Ishikawa (cell line): ENCODE data around the gene PLIN5.

Experiments used
- CREB1 ChIP-seq: IDR thresholded peaks from 2 replicates; pipeline ENCODE4 v1.6.1; 2012; ENCODE audit warnings: low read depth
- EP300 ChIP-seq: IDR thresholded peaks from 2 replicates; pipeline ENCODE4 v1.6.1; 2012; ENCODE audit warnings: borderline replicate concordance
- FOXM1 ChIP-seq: IDR thresholded peaks from 2 replicates; pipeline ENCODE4 v1.6.1; 2012; ENCODE audit warnings: low read depth, borderline replicate concordance
- NFIC ChIP-seq: IDR thresholded peaks from 2 replicates; pipeline ENCODE4 v1.6.1; 2012
- RAD21 ChIP-seq: IDR thresholded peaks from 2 replicates; pipeline ENCODE4 v1.6.1; 2012; ENCODE audit warnings: low read depth
- REST ChIP-seq: IDR thresholded peaks from 2 replicates; pipeline ENCODE4 v1.6.1; 2012; ENCODE audit warnings: low read depth, mild to moderate bottlenecking
- TAF1 ChIP-seq: IDR thresholded peaks from 2 replicates; pipeline ENCODE4 v1.6.1; 2012; ENCODE audit warnings: low read depth, mild to moderate bottlenecking
- YY1 ChIP-seq: IDR thresholded peaks from 2 replicates; pipeline ENCODE4 v1.6.1; 2012; ENCODE audit warnings: low read depth
- ZBTB7A ChIP-seq: IDR thresholded peaks from 2 replicates; pipeline ENCODE4 v1.6.1; 2012; ENCODE audit warnings: low read depth
- TF ChIP-seq, protein P1 (sequence below): IDR thresholded peaks from 2 replicates; pipeline ENCODE4 v1.6.1; 2012

GRCh38 chr19:4542896-4543841, 8.1 kb upstream of the PLIN5 start:
- no peak for TF ChIP-seq EP300
- no peak for TF ChIP-seq FOXM1
- TF ChIP-seq CREB1: no peak
- no peak for TF ChIP-seq TAF1
- TF ChIP-seq RAD21: no peak
- TF ChIP-seq REST: no peak
- no peak for TF ChIP-seq ZBTB7A
- TF ChIP-seq, protein P1, sequence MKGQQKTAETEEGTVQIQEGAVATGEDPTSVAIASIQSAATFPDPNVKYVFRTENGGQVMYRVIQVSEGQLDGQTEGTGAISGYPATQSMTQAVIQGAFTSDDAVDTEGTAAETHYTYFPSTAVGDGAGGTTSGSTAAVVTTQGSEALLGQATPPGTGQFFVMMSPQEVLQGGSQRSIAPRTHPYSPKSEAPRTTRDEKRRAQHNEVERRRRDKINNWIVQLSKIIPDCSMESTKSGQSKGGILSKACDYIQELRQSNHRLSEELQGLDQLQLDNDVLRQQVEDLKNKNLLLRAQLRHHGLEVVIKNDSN: no peak
- TF ChIP-seq NFIC: no peak
- no peak for TF ChIP-seq YY1
